A549 (cell line): ENCODE results near the gene RUNX2.

Experiments
- BHLHE40 ChIP-seq: IDR thresholded peaks from 2 replicates; pipeline ENCODE4 v1.6.1; 2012; ENCODE audit warnings: low read depth, low read length, inconsistent platforms
- EP300 ChIP-seq, 2 experiments: fragments of >200 bp; sonication (Bioruptor Twin); formaldehyde crosslinking; IDR thresholded peaks; 2 replicates in 1 of 2; 3 replicates in 1 of 2; pipeline ENCODE4 v1.6.1; 2016 to 2017
- JUN ChIP-seq, 2 experiments: fragments of >200 bp; sonication (Bioruptor Twin); formaldehyde crosslinking; IDR thresholded peaks; 2 replicates in 1 of 2; 3 replicates in 1 of 2; pipeline ENCODE4 v1.6.1; 2016 to 2017
- MAX ChIP-seq: IDR thresholded peaks from 2 replicates; pipeline ENCODE4 v1.6.1; 2012
- POLR2A ChIP-seq: IDR thresholded peaks from 2 replicates; pipeline ENCODE4 v1.6.1; 2012; ENCODE audit warnings: mild to moderate bottlenecking, low read length
- RAD21 ChIP-seq, 2 experiments: fragments of >200 bp in 1 of 2; sonication (Bioruptor Twin) in 1 of 2; formaldehyde crosslinking in 1 of 2; IDR thresholded peaks in 1 of 2; conservative IDR thresholded peaks in 1 of 2; 2 replicates in 1 of 2; 3 replicates in 1 of 2; pipeline ENCODE4 v1.6.1; 2012 to 2018; ENCODE audit warnings: inconsistent platforms in 1 of 2
- REST ChIP-seq: fragments of 200-600 bp; sonication (generic); IDR thresholded peaks from 2 replicates; pipeline ENCODE4 v1.6.1; 2016; ENCODE audit warnings: antibody characterized with exemption, mild to moderate bottlenecking, moderate library complexity
- SMC3 ChIP-seq: fragments of >200 bp; sonication (Bioruptor Twin); formaldehyde crosslinking; IDR thresholded peaks from 3 replicates; pipeline ENCODE4 v1.6.1; 2018; ENCODE audit warnings: inconsistent platforms
- SREBF2 ChIP-seq: fragments of 450-650 bp; IDR thresholded peaks from 2 replicates; pipeline ENCODE4 v1.6.1; 2014; ENCODE audit warnings: mild to moderate bottlenecking, moderate library complexity
- TF ChIP-seq, protein P1 (sequence below): fragments of >200 bp; sonication (Bioruptor Twin); formaldehyde crosslinking; IDR thresholded peaks from 3 replicates; pipeline ENCODE4 v1.5.1; 2016
- TF ChIP-seq, protein P2 (sequence below): fragments of 450-650 bp; IDR thresholded peaks from 2 replicates; pipeline ENCODE4 v1.6.1; 2014; ENCODE audit warnings: antibody characterized with exemption
- TF ChIP-seq, protein P3 (sequence below): IDR thresholded peaks from 2 replicates; pipeline ENCODE4 v1.6.1; 2012

- no peak for TF ChIP-seq REST
- TF ChIP-seq POLR2A = no peak
- TF ChIP-seq, protein P1, sequence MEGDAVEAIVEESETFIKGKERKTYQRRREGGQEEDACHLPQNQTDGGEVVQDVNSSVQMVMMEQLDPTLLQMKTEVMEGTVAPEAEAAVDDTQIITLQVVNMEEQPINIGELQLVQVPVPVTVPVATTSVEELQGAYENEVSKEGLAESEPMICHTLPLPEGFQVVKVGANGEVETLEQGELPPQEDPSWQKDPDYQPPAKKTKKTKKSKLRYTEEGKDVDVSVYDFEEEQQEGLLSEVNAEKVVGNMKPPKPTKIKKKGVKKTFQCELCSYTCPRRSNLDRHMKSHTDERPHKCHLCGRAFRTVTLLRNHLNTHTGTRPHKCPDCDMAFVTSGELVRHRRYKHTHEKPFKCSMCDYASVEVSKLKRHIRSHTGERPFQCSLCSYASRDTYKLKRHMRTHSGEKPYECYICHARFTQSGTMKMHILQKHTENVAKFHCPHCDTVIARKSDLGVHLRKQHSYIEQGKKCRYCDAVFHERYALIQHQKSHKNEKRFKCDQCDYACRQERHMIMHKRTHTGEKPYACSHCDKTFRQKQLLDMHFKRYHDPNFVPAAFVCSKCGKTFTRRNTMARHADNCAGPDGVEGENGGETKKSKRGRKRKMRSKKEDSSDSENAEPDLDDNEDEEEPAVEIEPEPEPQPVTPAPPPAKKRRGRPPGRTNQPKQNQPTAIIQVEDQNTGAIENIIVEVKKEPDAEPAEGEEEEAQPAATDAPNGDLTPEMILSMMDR = no peak
- no peak for TF ChIP-seq RAD21 (conservative IDR thresholded peaks at IDR 0.05 in 1 of 2, IDR thresholded peaks at IDR 0.05 in 1 of 2)
- TF ChIP-seq EP300 (IDR thresholded peaks at IDR 0.05) = no peak
- TF ChIP-seq MAX = no peak
- no peak for TF ChIP-seq JUN (IDR thresholded peaks at IDR 0.05)
- TF ChIP-seq SMC3 = no peak
- TF ChIP-seq, protein P2, sequence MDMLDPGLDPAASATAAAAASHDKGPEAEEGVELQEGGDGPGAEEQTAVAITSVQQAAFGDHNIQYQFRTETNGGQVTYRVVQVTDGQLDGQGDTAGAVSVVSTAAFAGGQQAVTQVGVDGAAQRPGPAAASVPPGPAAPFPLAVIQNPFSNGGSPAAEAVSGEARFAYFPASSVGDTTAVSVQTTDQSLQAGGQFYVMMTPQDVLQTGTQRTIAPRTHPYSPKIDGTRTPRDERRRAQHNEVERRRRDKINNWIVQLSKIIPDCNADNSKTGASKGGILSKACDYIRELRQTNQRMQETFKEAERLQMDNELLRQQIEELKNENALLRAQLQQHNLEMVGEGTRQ = no peak
- TF ChIP-seq BHLHE40 = no peak
- no peak for TF ChIP-seq SREBF2
- TF ChIP-seq, protein P3, sequence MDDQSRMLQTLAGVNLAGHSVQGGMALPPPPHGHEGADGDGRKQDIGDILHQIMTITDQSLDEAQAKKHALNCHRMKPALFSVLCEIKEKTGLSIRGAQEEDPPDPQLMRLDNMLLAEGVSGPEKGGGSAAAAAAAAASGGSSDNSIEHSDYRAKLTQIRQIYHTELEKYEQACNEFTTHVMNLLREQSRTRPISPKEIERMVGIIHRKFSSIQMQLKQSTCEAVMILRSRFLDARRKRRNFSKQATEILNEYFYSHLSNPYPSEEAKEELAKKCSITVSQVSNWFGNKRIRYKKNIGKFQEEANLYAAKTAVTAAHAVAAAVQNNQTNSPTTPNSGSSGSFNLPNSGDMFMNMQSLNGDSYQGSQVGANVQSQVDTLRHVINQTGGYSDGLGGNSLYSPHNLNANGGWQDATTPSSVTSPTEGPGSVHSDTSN = no peak
These were observed 278.8 kb downstream of the RUNX2 start for GRCh38 chr6:45606831-45607400.
